Thymus (tissue), 11 donors: Measurements from ENCODE around the gene CFAP119. TPM values are rescaled to one million over a fixed set of nuclear protein-coding genes. Genes with fewer than 3 reads are reported as not detected.

Experiments used
- DNase-seq, 9 donors: peaks; one replicate each; pipeline ENCODE4 v3.0.0-alpha.2; 2013; ENCODE audit warnings: low spot score in 9 of 9, low read depth in 6 of 9, missing footprints in 1 of 9
- H3K27ac ChIP-seq, 2 donors: one replicate each; pipeline ENCODE4 v1.5.1; 2013; ENCODE audit warnings: control low read depth in 1 of 2, low read depth in 1 of 2, low read length in 1 of 2, mild to moderate bottlenecking in 1 of 2, moderate library complexity in 1 of 2
- H3K27me3 ChIP-seq, 2 donors: one replicate each; pipeline ENCODE4 v1.5.1; 2013; ENCODE audit warnings: low read length in 1 of 2; ENCODE audit not compliant: control insufficient read depth in 2 of 2, insufficient read depth in 1 of 2
- H3K36me3 ChIP-seq, 2 donors: one replicate each; pipeline ENCODE4 v1.5.1; 2013; ENCODE audit warnings: low read length in 1 of 2, mild to moderate bottlenecking in 1 of 2, moderate library complexity in 1 of 2; ENCODE audit not compliant: control insufficient read depth in 2 of 2, insufficient read depth in 2 of 2
- H3K4me1 ChIP-seq, 2 donors: one replicate each; pipeline ENCODE4 v1.5.1; 2013; ENCODE audit warnings: low read length in 2 of 2; ENCODE audit not compliant: control insufficient read depth in 2 of 2, insufficient read depth in 2 of 2
- H3K4me3 ChIP-seq, 2 donors: one replicate each; pipeline ENCODE4 v1.5.1; 2013; ENCODE audit warnings: low read length in 2 of 2, control low read depth in 1 of 2, mild to moderate bottlenecking in 1 of 2
- H3K9me3 ChIP-seq, 2 donors: one replicate each; pipeline ENCODE4 v1.5.1; 2013; ENCODE audit warnings: low read length in 1 of 2, mild to moderate bottlenecking in 1 of 2; ENCODE audit not compliant: control insufficient read depth in 2 of 2, insufficient read depth in 1 of 2
- WGBS: extraction: QIAGEN DNeasy Blood & Tissue Kit; methylation state at CpG from one replicate; pipeline ENCODE4 v1.1.7; 2013; 5-methylcytosine and 5-hydroxymethylcytosine counted together
- polyA plus RNA-seq: library from polyadenylated mRNA; stranded (reverse); fragments of 200-250 nt; gene quantifications from one replicate; pipeline ENCODE4 v1.2.3, GENCODE V29; 2013
- total RNA-seq: library from RNA; stranded (reverse); fragments of 120-200 nt; gene quantifications from one replicate; pipeline ENCODE4 v1.2.4, GENCODE V29; 2013
- donor health status: healthy.

Gene CFAP119
- total and polyA plus RNA-seq, 2 donors, result 4.8 to 19.6 TPM

- H3K27me3 ChIP-seq, result no peaks in the 10 kb centered on the region
- peaks cover 4 to 6% of the 10 kb centered on the region in 2 donors for H3K4me1 ChIP-seq
- 76% methylated on average over 3 of the region's 3 CpGs for WGBS
- peaks cover 29 to 37% of the 10 kb centered on the region in 2 donors for H3K36me3 ChIP-seq
- H3K4me3 ChIP-seq, result peak overlapping the region; percentile 58 to 90
- H3K9me3 ChIP-seq, result no peaks in the 10 kb centered on the region
- H3K27ac ChIP-seq, result peak overlapping the region in 1 of 2 donors; percentile 87
- no peak for DNase-seq
These were observed 14.5 kb downstream of the CFAP119 start for GRCh38 chr16:30747331-30747730.

DNA sequence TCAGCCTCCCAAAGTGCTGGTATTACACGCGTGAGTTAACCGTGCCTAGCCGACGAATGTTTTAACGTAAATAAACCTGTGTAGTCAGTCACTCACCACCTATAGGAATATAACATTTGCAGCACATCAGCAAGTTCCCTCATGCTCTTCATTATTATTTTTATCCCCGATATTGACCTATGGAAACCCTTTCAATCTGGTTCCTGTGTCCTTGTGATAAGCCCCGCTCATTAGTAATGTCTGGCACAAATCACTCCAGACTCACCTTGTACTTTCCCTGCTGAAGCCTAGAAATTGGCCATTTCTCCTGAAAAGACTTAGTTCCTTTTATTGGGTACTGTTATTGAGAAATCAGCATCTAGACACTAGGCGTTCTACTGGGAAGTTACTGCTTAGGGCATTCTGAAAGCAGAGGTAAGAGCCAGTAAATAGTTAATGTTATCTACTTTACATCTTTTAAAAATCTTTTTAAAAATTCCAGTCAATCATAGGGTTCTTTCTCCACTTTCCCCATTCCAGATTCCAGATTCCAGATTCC is 15.2 kb downstream of the CFAP119 start:
- H3K4me3 ChIP-seq, result no peak overlapping the region
- WGBS, result 97% methylated on average over 9 of the region's 9 CpGs
- no peaks in the 10 kb centered on the region for H3K27me3 ChIP-seq
- H3K36me3 ChIP-seq, result peaks cover 34 to 43% of the 10 kb centered on the region in 2 donors
- H3K27ac ChIP-seq, result no peak overlapping the region
- peaks cover 4 to 6% of the 10 kb centered on the region in 2 donors for H3K4me1 ChIP-seq
- no peak for DNase-seq
- no peaks in the 10 kb centered on the region for H3K9me3 ChIP-seq

GRCh38 chr16:30745082-30745481 is 16.8 kb downstream of the CFAP119 start:
- H3K4me1 ChIP-seq, result peaks cover 4 to 6% of the 10 kb centered on the region in 2 donors
- 96% methylated on average over 2 of the region's 2 CpGs for WGBS
- no peak overlapping the region for H3K27ac ChIP-seq
- no peaks in the 10 kb centered on the region for H3K27me3 ChIP-seq
- H3K9me3 ChIP-seq, result no peaks in the 10 kb centered on the region
- DNase-seq, result no peak
- no peak overlapping the region for H3K4me3 ChIP-seq
- peaks cover 24 to 41% of the 10 kb centered on the region in 2 donors for H3K36me3 ChIP-seq

DNA sequence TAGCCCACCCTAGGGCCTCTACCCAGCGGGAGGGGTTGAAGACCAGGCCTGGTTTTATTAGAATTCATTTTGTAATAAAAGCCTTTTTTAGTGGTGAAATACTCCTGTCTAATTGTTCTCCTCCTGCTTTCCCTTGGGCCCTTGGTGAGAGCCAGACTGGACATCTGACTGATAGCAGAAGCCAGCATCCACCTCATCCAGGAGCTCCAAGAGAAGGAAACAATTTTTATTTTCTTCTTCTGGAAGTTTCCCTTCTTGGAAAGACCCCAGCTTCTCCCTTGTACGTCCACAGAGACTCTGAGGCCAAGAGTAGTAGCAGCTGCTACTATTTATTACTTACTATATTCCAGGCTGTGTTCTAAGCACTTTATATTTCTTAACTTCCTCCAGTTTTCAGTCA is 17.7 kb downstream of the CFAP119 start:
- 91% methylated on average over 2 of the region's 2 CpGs for WGBS
- H3K4me3 ChIP-seq, result no peak overlapping the region
- peaks cover 30 to 49% of the 10 kb centered on the region in 2 donors for H3K36me3 ChIP-seq
- no peaks in the 10 kb centered on the region for H3K9me3 ChIP-seq
- DNase-seq, result no peak
- H3K27ac ChIP-seq, result peak overlapping the region in 1 of 2 donors; percentile 18
- H3K4me1 ChIP-seq, result peaks cover 4 to 6% of the 10 kb centered on the region in 2 donors
- H3K27me3 ChIP-seq, result no peaks in the 10 kb centered on the region

DNA sequence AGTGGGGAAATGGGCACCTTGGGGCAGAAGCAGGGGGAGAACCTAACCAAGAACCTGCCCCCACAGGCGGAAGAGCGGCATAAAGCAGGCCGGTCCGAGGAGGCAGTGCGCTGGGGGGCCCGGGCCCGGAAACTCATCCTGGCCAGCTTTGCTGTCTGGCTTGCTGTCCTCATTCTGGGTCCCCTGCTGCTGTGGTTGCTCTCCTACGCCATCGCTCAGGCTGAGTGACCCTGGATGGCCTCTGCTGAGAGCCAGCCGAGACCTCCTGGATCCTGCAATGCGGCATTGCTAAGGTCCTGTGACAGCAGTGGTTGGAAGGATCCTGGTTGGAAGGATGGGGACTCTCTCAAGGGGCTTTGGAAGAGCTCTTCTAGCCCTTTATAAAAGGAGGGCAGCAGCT is 18.1 kb downstream of the CFAP119 start:
- Histone ChIP-seq H3K36me3 (peaks cover 35 to 54% of the 10 kb centered on the region in 2 donors), H3K27ac (no peak overlapping the region), H3K9me3 (no peaks in the 10 kb centered on the region), H3K4me3 (no peak overlapping the region), H3K4me1 (peaks cover 4 to 6% of the 10 kb centered on the region in 2 donors), H3K27me3 (no peaks in the 10 kb centered on the region)
- no peak for DNase-seq
- 98% methylated on average over 11 of the region's 11 CpGs for WGBS

- no peak for DNase-seq
- 97% methylated on average over 6 of the region's 6 CpGs for WGBS
- no peaks in the 10 kb centered on the region for H3K27me3 ChIP-seq
- H3K9me3 ChIP-seq, result no peaks in the 10 kb centered on the region
- no peak overlapping the region for H3K4me3 ChIP-seq
- no peaks in the 10 kb centered on the region for H3K4me1 ChIP-seq
- H3K27ac ChIP-seq, result peak overlapping the region in 1 of 2 donors; percentile 64
- H3K36me3 ChIP-seq, result peaks cover 57 to 76% of the 10 kb centered on the region in 2 donors
These were observed 20.4 kb downstream of the CFAP119 start for GRCh38 chr16:30741461-30741914.

GRCh38 chr16:30740364-30741251 is 21.3 kb downstream of the CFAP119 start:
- peak overlapping the region; percentile 40 to 60 for H3K27ac ChIP-seq

DNA sequence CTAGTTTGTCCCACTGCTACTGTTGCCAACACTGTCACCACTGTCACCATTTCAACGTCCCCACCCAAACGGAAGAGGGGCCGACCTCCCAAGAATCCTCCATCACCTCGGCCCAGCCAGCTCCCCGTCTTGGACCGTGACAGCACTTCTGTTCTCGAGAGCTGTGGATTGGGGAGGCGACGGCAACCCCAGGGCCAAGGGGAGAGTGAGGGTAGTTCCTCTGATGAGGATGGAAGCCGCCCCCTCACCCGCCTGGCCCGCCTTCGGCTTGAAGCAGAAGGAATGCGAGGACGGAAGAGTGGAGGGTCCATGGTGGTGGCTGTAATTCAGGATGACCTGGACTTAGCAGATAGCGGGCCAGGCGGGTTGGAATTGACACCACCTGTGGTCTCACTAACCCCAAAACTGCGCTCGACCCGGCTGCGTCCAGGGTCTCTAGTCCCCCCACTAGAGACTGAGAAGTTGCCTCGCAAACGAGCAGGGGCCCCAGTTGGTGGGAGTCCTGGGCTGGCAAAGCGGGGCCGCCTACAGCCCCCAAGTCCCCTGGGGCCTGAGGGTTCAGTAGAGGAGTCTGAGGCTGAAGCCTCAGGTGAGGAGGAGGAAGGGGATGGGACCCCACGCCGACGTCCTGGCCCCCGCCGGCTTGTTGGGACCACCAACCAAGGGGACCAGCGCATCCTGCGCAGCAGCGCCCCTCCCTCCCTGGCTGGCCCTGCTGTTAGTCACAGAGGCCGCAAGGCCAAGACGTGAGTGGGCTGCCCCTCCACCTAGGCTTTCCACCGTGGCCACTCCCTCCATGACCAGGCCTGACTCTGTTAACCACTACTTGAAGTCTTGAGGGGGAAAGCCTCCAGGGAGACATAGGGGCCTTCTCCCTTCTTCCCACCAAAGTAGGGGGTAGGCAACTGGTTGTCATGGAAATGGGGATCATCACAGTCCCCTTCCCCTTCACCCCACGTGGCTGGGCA is 22.6 kb downstream of the CFAP119 start:
- H3K36me3 ChIP-seq, result peaks cover 70 to 83% of the 10 kb centered on the region in 2 donors
- H3K4me1 ChIP-seq, result no peaks in the 10 kb centered on the region
- no peak overlapping the region for H3K4me3 ChIP-seq
- no peaks in the 10 kb centered on the region for H3K9me3 ChIP-seq
- no peak for DNase-seq
- H3K27ac ChIP-seq, result no peak overlapping the region
- 97% methylated on average over 37 of the region's 37 CpGs for WGBS
- no peaks in the 10 kb centered on the region for H3K27me3 ChIP-seq

More at GRCh38 chr16:30740364-30741251, 21.3 kb downstream of the CFAP119 start:
- no peaks in the 10 kb centered on the region for H3K27me3 ChIP-seq
- no peak overlapping the region for H3K4me3 ChIP-seq
- H3K36me3 ChIP-seq, result peaks cover 66 to 85% of the 10 kb centered on the region in 2 donors
- 93% methylated on average over 8 of the region's 8 CpGs for WGBS
- H3K9me3 ChIP-seq, result no peaks in the 10 kb centered on the region
- H3K4me1 ChIP-seq, result no peaks in the 10 kb centered on the region
- DNase-seq, result peak in 1 of 9 donors; percentile 19
